GM12891 (cell line): ENCODE measurements around the gene DENND11.

Source experiments
- DNase-seq: peaks from one replicate; pipeline ENCODE4 v3.0.0; 2011; ENCODE audit warnings: low spot score; ENCODE audit not compliant: insufficient read length
- FAIRE-seq: peaks from 2 replicates; lab custom pipeline; 2011; peaks lifted over from hg19 to GRCh38; lab: Jason Lieb, UNC
- PAX5 ChIP-seq: IDR thresholded peaks from 2 replicates; pipeline ENCODE4 v1.6.1; 2011; ENCODE audit warnings: low read length, moderate library complexity, mild to moderate bottlenecking; ENCODE audit not compliant: insufficient read depth, severe bottlenecking
- POLR2A ChIP-seq: IDR thresholded peaks from 2 replicates; pipeline ENCODE4 v1.6.1; 2011; ENCODE audit warnings: low read depth, low read length, control low read depth
- POLR2AphosphoS5 ChIP-seq: IDR thresholded peaks from 2 replicates; pipeline ENCODE4 v1.6.1; 2011; ENCODE audit warnings: low read depth, low read length, control low read depth
- POU2F2 ChIP-seq: IDR thresholded peaks from 2 replicates; pipeline ENCODE4 v1.6.1; 2011; ENCODE audit warnings: low read depth, mild to moderate bottlenecking, control low read depth, low read length, moderate library complexity
- SPI1 ChIP-seq: IDR thresholded peaks from 2 replicates; pipeline ENCODE4 v1.6.1; 2011; ENCODE audit warnings: low read depth, low read length, control low read depth
- TAF1 ChIP-seq: IDR thresholded peaks from 2 replicates; pipeline ENCODE4 v1.6.1; 2011; ENCODE audit warnings: low read depth, low read length, control low read depth

DENND11 gene

DNA sequence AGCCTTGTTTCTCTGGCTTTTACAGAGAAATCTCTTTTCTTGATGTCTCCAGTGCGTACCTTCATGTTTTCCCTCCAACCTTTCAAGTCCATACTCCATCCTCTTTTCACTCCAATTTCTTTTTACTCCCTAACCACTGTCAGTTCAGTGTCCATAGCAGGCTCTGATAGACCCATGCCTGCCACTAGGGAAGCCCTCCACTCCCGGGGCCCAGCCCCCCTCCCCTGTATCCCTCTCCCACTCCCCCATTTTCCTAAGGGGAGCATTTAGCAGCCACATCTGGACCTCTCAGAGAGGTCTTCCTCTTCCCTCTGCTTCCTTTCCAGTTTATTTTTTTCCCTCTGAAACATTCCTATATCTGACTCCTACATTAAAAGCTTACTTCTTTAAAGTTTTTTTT, 33.1 kb downstream of the DENND11 start:
- no peak for DNase-seq
- no peak for FAIRE-seq
- TF ChIP-seq POLR2AphosphoS5 (no peak), PAX5 (no peak), POLR2A (no peak), POU2F2 (no peak)

DNA sequence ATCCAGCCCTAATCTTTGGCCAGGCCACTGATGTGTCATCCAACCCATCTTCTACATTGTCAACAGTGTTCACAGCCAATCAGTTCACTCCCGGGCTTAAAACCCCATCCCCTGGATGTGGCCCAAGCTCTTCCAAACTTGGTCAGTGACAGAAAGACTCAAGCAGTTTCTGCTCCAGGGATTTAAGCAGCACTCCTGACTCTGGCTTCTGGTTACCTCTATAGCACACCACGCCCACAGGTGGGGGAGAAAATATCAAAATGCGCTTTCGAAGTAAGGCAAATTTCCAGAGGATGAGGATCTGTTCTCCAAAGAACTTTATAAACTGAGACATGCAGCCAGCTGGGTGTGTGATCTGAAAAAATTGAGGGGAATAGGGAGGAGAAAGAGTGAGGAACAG, 35.9 kb downstream of the DENND11 start:
- FAIRE-seq: no peak
- TF ChIP-seq SPI1 (no peak), POLR2A (no peak), POU2F2 (no peak)

DNA sequence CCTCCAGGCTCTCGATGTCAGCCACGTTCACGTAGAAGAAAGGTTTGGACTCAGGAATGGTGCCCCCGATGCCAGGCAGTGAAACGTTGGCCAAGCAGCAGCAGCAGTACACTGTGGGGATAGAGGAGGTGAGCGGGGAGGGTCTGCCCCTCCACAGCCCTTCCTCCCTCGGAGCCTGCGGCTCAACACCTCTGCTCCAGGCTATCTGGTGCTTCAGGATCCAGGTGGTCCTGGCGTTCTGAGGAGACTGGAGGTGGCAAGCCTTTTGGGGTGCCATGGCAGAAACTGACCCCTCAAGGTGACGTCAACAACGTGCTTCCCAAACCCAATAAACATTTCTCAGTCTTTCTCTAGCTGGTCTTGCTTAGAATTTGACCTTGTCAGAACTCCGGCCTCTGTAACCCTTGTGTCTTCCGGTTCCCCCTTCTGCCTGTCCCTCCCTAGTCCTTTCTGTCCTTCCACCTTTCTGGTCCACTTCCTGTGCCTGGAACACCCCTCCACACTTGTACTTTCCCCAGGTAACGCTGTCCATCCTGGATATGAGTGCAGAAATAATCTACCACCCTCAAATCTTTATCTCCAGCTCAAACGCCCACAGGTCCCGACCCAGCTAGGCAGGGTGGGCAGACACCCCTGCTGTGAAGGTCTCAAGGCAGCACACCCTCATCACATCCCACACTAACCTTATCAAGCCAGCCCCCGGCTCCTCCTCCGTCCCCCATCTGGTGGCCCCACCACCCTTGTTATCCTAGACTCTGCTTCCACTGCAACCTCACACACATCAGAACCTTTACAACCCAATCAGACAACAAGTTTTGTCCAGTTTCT, 36.5 kb downstream of the DENND11 start:
- DNase-seq (no peak), FAIRE-seq (no peak)
- no peak for TF ChIP-seq PAX5
- no peak for TF ChIP-seq POU2F2
- TF ChIP-seq TAF1: no peak
- no peak for TF ChIP-seq POLR2A
- no peak for TF ChIP-seq SPI1
- no peak for TF ChIP-seq POLR2AphosphoS5

More for the DNA sequence above, 35.9 kb downstream of the DENND11 start:
- DNase-seq: no peak

DNA sequence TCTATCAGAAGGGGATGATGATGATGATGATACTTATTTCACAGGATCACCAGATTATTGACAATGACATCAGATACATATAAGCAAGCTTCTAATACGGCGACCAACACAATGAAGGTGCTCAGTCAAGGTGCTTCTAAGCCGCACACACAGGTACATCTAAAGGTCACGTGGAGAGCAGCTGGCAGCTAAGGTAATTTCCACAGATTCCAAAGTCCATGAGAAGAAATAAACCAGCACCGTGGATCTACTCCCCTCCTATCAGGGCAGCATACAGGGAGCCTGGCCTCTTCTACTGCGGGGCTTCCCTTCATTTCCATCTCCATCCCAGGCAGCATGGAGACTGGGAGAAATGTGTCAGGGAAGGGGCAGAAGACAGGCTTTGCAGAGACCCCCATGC, 37.5 kb downstream of the DENND11 start:
- DNase-seq (no peak), FAIRE-seq (no peak)
- no peak for TF ChIP-seq SPI1

DNA sequence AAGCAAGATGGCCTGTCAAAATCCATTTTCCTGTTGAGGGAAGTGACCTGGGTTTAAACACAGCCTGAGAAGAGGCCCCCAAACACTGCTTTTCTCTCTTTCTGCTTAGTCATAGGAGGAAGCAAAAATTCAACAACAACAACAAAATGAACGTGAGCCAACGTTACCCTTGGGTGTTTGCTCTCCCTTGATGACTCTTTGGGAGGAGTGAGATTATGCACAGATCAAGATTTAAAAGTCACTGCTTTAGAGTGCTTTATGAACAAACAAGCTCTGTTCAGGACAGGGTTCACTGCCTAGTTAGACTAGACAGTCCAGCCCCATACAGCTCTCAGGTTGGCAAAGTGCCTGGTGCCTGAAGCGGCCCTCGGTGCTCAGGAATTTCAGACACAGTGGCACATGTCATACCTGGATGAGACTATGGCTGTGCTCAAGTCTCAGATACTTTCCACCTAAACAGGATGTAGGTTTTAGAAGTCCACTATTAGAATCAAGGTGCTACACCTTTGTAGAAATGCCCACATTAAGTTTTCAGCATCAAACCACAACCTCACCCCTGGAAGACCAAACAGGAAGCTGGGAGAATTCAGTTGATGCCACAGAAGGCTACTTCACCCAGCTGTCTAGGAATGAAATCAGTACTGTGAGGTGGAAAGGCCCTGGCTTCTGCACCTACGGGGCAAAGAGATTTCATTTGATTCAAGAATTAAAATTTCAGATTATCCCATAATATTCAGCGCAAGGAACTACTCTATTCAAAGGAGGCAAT, 38.7 kb downstream of the DENND11 start:
- FAIRE-seq (no peak), DNase-seq (no peak)
- TF ChIP-seq POLR2AphosphoS5: no peak
- TF ChIP-seq POLR2A: no peak
- TF ChIP-seq TAF1: no peak
- TF ChIP-seq SPI1: no peak
- no peak for TF ChIP-seq POU2F2
- no peak for TF ChIP-seq PAX5

DNA sequence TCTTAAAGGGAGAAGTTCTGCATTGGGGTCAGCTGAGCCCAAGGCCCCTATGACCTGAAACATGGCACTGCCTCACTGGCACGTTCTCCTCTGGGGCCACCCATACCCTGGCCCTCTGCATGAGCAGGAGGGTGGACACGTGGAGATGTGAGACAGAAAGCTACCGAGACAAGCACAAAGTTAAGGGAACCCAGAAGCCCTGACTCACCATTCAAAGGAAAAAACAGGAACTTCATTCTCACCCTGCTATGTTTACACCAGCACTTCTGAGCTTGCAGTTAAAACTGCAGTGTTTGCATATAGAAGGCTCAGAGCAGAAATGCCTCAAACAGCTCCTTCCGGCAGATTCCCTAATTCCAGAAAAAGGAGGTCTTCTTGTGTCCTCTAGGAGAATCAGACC, 41.7 kb downstream of the DENND11 start:
- no peak for TF ChIP-seq POLR2A
- FAIRE-seq (no peak), DNase-seq (no peak)

DNA sequence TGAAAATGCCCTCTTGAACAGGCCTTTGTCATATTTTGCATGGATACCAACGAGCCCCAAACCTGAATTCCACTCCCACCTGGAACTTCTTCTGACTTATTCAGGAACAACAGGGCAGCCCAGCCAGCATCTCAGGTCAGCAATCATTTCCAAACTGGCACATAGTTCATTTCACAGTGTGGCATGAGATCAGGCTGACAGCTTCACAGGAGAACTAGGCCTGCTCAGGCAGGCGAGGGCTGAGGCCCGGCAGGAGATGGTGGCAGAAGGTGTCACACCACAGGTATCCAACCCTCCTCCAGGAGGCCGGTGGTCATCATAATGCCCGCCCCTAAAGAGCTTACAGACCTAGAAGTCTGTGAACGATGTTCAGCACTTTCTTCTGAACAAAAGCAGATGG, 42.5 kb downstream of the DENND11 start:
- DNase-seq (no peak), FAIRE-seq (no peak)
- TF ChIP-seq TAF1 (no peak), POLR2A (no peak), PAX5 (no peak), SPI1 (no peak), POLR2AphosphoS5 (no peak), POU2F2 (no peak)

DNA sequence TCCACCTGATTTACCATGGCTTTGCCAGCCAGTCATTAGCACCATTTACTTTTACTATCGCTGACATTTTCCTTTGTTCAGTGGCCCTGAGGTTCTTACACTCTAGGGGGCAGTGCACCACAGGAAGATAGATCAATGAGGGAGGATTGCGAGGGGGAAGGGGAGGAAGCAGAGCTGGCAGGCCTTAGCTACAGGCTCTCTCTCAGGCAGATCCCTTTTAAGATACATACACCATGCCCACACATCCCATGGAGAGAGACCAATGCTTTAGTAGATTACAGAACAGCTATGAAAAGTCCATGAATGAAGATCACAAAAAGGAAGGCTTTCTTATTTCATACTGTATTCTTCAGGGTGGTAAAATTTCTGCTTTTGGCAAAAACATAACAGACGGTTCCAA, 47.4 kb downstream of the DENND11 start:
- no peak for TF ChIP-seq POLR2A
- FAIRE-seq: peak; percentile 86
- peak; percentile 34 for DNase-seq

DNA sequence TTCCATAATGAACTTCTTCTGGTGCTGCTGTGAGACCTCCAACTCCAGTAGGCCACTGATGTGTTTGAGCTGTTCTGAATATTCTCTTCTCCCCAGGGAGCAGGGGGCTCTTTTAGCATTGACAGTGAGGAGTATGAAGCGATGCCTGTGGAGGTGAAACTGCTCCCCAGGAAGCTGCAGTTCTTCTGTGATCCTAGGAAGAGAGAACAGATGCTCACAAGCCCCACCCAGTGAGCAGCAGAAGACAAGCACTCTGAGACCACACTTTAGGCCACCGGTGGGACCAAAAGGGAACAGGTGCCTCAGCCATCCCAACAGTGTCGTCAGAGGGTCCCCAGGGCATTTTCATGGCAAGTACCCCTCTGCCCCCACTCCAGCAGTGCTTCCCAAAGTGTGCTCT, 49.3 kb downstream of the DENND11 start:
- FAIRE-seq (no peak), DNase-seq (no peak)
- TF ChIP-seq POLR2A (no peak), TAF1 (no peak), SPI1 (no peak), POU2F2 (no peak), POLR2AphosphoS5 (no peak), PAX5 (no peak)
